Spleen (tissue), 11 donors: ENCODE results near the gene ZFYVE16. TPM values are rescaled to one million over a fixed set of nuclear protein-coding genes. Genes with fewer than 3 reads are reported as not detected.
A peak's percentile ranks its signal among the peaks of the same experiment; 100 is the strongest.

Experiments
- DNase-seq: peaks from one replicate; pipeline ENCODE4 v3.0.0-alpha.2; 2020
- H3K27ac ChIP-seq, 8 donors: fragments of 200-600 bp; sonication (generic) in 7 of 8; 1 replicate in 4 of 8; 2 replicates in 4 of 8; pipeline versions ENCODE4 v1.5.0 to v1.8.0; 2016 to 2021; ENCODE audit warnings: inconsistent platforms in 4 of 8, mild to moderate bottlenecking in 4 of 8, moderate library complexity in 1 of 8
- H3K27me3 ChIP-seq, 7 donors: fragments of 200-600 bp; sonication (generic) in 6 of 7; replicated peaks in 1 of 7; 1 replicate in 4 of 7; 2 replicates in 3 of 7; pipeline versions ENCODE4 v1.5.0 to v1.8.0; 2016 to 2021; ENCODE audit warnings: inconsistent platforms in 3 of 7, mild to moderate bottlenecking in 1 of 7
- H3K36me3 ChIP-seq, 6 donors: fragments of 200-600 bp; sonication (generic) in 5 of 6; 1 replicate in 4 of 6; 2 replicates in 2 of 6; pipeline versions ENCODE4 v1.5.0 to v1.8.0; 2016 to 2021; ENCODE audit warnings: inconsistent platforms in 2 of 6
- H3K4me1 ChIP-seq, 6 donors: fragments of 200-600 bp; sonication (generic) in 5 of 6; 1 replicate in 3 of 6; 2 replicates in 3 of 6; pipeline versions ENCODE4 v1.5.0 to v1.8.0; 2016 to 2021; ENCODE audit warnings: inconsistent platforms in 3 of 6
- H3K4me3 ChIP-seq, 8 donors: fragments of 200-600 bp; sonication (generic) in 7 of 8; 1 replicate in 4 of 8; 2 replicates in 4 of 8; pipeline versions ENCODE4 v1.5.0 to v1.8.0; 2016 to 2021; ENCODE audit warnings: inconsistent platforms in 4 of 8, mild to moderate bottlenecking in 4 of 8, moderate library complexity in 2 of 8
- H3K9me3 ChIP-seq, 8 donors: fragments of 200-600 bp; sonication (generic) in 7 of 8; 1 replicate in 4 of 8; 2 replicates in 4 of 8; pipeline versions ENCODE4 v1.5.0 to v1.8.0; 2016 to 2021; ENCODE audit warnings: inconsistent platforms in 4 of 8
- POLR2A ChIP-seq, 3 donors: fragments of 450-650 bp; IDR thresholded peaks; one replicate each; pipeline ENCODE4 v1.5.1; 2017; ENCODE audit warnings: antibody characterized with exemption in 3 of 3, mild to moderate bottlenecking in 1 of 3
- POLR2AphosphoS5 ChIP-seq, 3 donors: sonication (generic); formaldehyde crosslinking; IDR thresholded peaks; one replicate each; pipeline ENCODE4 v1.5.1; 2017; ENCODE audit warnings: antibody characterized with exemption in 3 of 3
- WGBS, 5 donors: extraction: QIAGEN DNeasy Blood & Tissue Kit in 3 of 5; methylation state at CpG; one replicate each; pipeline versions ENCODE4 v1.1.5 to v1.1.7; 2013 to 2018; 5-methylcytosine and 5-hydroxymethylcytosine counted together
- intact Hi-C: fragments of 100-400 bp; cut with DNase I; formaldehyde crosslinking; loops from one replicate; pipeline ENCODE4 v1.15.0; 2023; ENCODE audit warnings: low total_unique reads
- polyA plus RNA-seq, 3 donors: library from polyadenylated mRNA; stranded (reverse); fragments of 200-250 nt; gene quantifications; one replicate each; pipeline ENCODE4 v1.2.1, GENCODE V29; 2013
- total RNA-seq, 7 donors: library from RNA; depleted of rRNA in 3 of 7; stranded (reverse); fragments of >200 nt in 3 of 7; fragmentation: NEBNext Ultra II Directional in 4 of 7; extraction: Animal tissue kit (Norgen Biotek cat#: 25700) in 4 of 7; gene quantifications; one replicate each; pipeline versions ENCODE4 v1.1.0 to v1.2.1, GENCODE V29; 2016 to 2021
- TF ChIP-seq, protein P1 (sequence below), 11 experiments: fragments of 200-600 bp in 7 of 11; fragments of 450-650 bp in 4 of 11; sonication (generic) in 4 of 11; IDR thresholded peaks in 8 of 11; conservative IDR thresholded peaks in 3 of 11; 1 replicate in 7 of 11; 2 replicates in 4 of 11; pipeline versions ENCODE4 v1.4.0 to v1.8.0; 2016 to 2021; ENCODE audit warnings: antibody characterized with exemption in 11 of 11, inconsistent platforms in 4 of 11, mild to moderate bottlenecking in 1 of 11
- donor health status: healthy with polysubstance abuse.
- donor health status: DM: no; HTN: no; CAD: no; lungs with moderate emphysema.
- donor health status: DM: no; HTN: no; CAD: no.
- donor health status: Bipolar disorder and iron deficiency.
- donor health status: healthy.
- donor health status: DM: no; HTN: no; CAD: no.
- donor health status: DM: yes; HTN: yes; CAD: no.

Gene ZFYVE16
- total and polyA plus RNA-seq, 10 donors, result 8.5 to 67.8 (median 51.7) TPM

DNA sequence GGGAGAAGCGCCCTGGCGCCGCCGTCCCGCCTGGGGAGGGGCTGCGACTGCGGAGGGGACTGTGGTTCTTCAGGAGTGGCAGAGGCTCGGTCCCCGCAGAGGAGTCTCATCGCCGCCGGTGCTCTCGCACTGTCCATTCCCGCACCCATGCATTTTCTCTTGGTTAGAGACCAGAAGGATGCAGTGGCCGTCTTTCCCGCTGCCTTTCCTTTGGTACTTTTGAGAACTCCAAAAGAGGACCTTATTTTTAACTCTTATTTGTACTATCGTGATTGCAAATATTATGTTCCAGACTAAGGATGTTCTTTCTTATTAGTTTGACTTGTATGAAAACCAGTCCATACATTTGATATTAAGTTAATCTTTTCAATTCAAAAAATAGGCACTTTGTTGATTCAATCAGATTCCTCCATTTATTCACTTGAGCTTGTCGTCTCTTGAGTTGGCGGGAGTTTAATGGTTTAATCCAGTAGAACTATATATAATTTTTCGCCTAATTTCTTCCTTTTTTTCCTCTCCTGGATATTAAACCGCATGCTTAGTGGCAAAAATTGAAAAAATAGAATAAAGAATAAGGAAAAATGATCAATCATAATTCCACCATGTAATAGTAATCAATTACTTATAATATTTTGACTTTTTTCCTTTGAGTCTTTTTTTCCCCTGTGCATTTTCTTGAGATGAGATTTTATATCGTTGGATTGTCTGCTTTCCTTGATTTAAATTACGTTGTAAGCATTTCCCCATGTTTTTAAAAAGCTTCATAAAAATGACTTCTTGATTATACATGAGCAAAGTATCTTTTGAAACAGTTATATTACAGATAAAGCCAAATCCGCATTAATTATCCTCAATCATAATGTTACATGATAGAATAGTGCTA, 861 bp downstream of the ZFYVE16 start:
- H3K27me3 ChIP-seq, result no peaks in the 10 kb centered on the region
- peaks cover 12 to 57% (median 35%) of the 10 kb centered on the region in 6 donors for H3K4me1 ChIP-seq
- peak overlapping the region; percentile 46 to 89 (median 81) for H3K4me3 ChIP-seq
- intact Hi-C loops, result no loop called here
- peak overlapping the region; percentile 72 to 99 (median 98) for H3K27ac ChIP-seq
- peak in 1 of 3 donors; percentile 7 for TF ChIP-seq POLR2A (IDR thresholded peaks at IDR 0.05)
- TF ChIP-seq POLR2AphosphoS5 (IDR thresholded peaks at IDR 0.05), result no peak
- TF ChIP-seq, protein P1, sequence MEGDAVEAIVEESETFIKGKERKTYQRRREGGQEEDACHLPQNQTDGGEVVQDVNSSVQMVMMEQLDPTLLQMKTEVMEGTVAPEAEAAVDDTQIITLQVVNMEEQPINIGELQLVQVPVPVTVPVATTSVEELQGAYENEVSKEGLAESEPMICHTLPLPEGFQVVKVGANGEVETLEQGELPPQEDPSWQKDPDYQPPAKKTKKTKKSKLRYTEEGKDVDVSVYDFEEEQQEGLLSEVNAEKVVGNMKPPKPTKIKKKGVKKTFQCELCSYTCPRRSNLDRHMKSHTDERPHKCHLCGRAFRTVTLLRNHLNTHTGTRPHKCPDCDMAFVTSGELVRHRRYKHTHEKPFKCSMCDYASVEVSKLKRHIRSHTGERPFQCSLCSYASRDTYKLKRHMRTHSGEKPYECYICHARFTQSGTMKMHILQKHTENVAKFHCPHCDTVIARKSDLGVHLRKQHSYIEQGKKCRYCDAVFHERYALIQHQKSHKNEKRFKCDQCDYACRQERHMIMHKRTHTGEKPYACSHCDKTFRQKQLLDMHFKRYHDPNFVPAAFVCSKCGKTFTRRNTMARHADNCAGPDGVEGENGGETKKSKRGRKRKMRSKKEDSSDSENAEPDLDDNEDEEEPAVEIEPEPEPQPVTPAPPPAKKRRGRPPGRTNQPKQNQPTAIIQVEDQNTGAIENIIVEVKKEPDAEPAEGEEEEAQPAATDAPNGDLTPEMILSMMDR (IDR thresholded peaks at IDR 0.05 in 8 of 11, conservative IDR thresholded peaks at IDR 0.05 in 3 of 11), result peak in 3 of 11 experiments; percentile 29 to 52 (median 39)
- peaks cover 0 to 10% (median 0%) of the 10 kb centered on the region in 6 donors for H3K36me3 ChIP-seq
- H3K9me3 ChIP-seq, result no peaks in the 10 kb centered on the region
- DNase-seq, result no peak
- WGBS, 5 donors, result 14 to 26% (median 17%) methylated on average over 17 to 24 of the region's 24 CpGs

DNA sequence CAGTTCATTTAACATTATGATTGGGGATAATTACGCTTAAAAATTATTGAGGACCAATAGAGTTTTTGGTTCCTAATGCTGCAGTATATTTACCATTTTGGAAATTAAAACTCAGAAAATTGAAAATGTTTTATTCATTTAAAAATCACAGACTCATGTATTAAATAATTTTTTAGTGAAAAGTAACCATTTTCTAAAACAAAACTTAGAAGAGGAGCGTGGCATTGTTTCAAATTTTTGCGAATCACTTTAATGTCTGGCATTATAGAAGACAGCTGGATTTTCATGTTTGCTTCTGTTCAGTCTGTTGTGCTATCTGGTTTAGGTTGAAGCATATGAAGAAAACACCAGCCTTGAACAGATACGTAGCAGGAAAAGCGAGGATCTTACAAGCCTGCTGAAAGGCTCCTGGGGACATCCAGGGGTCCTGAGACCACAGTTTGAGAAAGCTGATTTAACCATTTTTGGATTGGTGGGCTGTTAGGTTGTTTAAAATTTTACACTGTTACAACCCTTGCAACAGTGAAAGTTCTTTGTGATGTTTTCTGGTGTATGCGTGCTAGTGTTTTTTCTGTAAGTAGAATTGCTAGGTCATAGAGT, 1.6 kb downstream of the ZFYVE16 start:
- intact Hi-C loops, result no loop called here
- 58 to 82% (median 76%) methylated on average over 6 of the region's 6 CpGs for WGBS, 5 donors
- TF ChIP-seq POLR2AphosphoS5 (IDR thresholded peaks at IDR 0.05), result no peak
- H3K27ac ChIP-seq, result peak overlapping the region in 1 of 8 donors; percentile 98
- peaks cover 0 to 10% (median 0%) of the 10 kb centered on the region in 6 donors for H3K36me3 ChIP-seq
- no peaks in the 10 kb centered on the region for H3K27me3 ChIP-seq
- no peaks in the 10 kb centered on the region for H3K9me3 ChIP-seq
- peak overlapping the region in 3 of 8 donors; percentile 73 to 89 (median 77) for H3K4me3 ChIP-seq
- DNase-seq, result no peak
- H3K4me1 ChIP-seq, result peaks cover 12 to 65% (median 38%) of the 10 kb centered on the region in 6 donors

DNA sequence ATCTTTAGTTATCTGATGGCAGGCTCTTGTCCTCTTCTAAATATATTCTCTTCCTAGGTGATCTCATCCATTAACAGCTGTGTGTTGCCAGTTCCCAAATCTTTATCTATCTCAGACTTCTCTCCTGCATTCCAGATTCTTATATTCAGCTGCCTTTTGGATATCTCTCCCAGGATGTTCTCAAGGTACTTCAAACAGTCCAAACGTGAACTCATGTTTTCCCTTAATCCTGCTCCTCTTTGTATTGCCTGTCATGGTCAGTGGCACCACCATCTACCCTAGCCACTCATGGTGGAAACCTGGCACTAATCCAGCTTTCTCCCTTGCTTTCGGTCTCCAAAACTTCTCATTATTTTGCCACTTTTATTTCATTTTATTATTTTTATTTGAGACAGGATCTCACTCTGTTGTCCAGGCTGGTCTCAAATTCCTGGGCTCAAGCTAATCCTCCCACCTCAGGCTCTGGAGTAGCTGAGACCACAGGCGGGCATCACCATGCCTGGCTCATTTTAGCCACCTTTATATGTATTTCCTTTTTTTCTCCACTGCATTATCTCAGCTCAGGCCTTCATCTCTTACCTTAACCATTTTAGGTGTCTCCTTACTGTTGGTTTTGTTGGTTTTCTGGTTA, 3.8 kb downstream of the ZFYVE16 start:
- no peak for TF ChIP-seq POLR2AphosphoS5 (IDR thresholded peaks at IDR 0.05)
- no peak for TF ChIP-seq POLR2A (IDR thresholded peaks at IDR 0.05)
- TF ChIP-seq, protein P1 (IDR thresholded peaks at IDR 0.05 in 8 of 11, conservative IDR thresholded peaks at IDR 0.05 in 3 of 11), result no peak
- Histone ChIP-seq H3K9me3 (no peaks in the 10 kb centered on the region), H3K4me1 (peaks cover 12 to 67% (median 33%) of the 10 kb centered on the region in 6 donors), H3K36me3 (peaks cover 0 to 10% (median 0%) of the 10 kb centered on the region in 6 donors), H3K27me3 (no peaks in the 10 kb centered on the region), H3K27ac (no peak overlapping the region), H3K4me3 (no peak overlapping the region)
- intact Hi-C loops, result no loop called here
- 82 to 91% (median 86%) methylated on average over 3 of the region's 3 CpGs for WGBS, 5 donors
- no peak for DNase-seq

DNA sequence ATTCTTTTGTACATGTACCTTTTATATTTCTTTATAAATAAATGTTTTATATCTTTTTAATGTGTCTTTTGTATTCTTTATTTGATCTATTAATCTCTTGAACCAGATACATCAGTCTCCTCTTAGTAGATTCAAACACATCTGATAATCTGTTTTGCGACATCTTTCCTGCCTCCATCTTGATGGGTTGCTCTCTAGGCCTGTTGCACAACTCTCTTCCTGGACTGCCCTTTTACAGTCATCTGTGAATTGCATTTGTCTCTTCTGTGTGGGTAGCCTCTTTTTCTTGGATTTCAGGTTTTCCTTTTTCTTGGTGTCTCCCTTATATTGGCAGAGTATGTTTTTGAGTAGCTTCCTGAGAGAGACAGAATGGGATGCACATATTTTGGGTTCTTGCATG, 6.2 kb downstream of the ZFYVE16 start:
- H3K27ac ChIP-seq, result peak overlapping the region in 3 of 8 donors; percentile 5 to 70 (median 49)
- TF ChIP-seq POLR2AphosphoS5 (IDR thresholded peaks at IDR 0.05), result peak in 1 of 3 donors; percentile 49
- TF ChIP-seq POLR2A (IDR thresholded peaks at IDR 0.05), result no peak
- intact Hi-C loops, result no loop called here

More for the DNA sequence above, 6.2 kb downstream of the ZFYVE16 start:
- Histone ChIP-seq H3K9me3 (no peaks in the 10 kb centered on the region), H3K36me3 (peaks cover 0 to 10% (median 0%) of the 10 kb centered on the region in 6 donors), H3K4me1 (peaks cover 8 to 51% (median 20%) of the 10 kb centered on the region in 6 donors), H3K4me3 (no peak overlapping the region), H3K27me3 (no peaks in the 10 kb centered on the region)
- no peak for DNase-seq
- WGBS, 5 donors, result 54 to 85% (median 73%) methylated on average over 1 of the region's 1 CpG
